Mononuclear cell (primary cell): ENCODE measurements around the gene ZNF613. TPM values are rescaled to one million over a fixed set of nuclear protein-coding genes. Genes with fewer than 3 reads are reported as not detected.
"Not testable (repeated sequence)": the region's sequence is repeated elsewhere in the genome, so short reads cannot be mapped to it uniquely, and the experiment has no call there.

Experiments used
- H3K27me3 ChIP-seq: 2 replicates; pipeline ENCODE4 v1.6.0; 2011; ENCODE audit warnings: low read length, control low read depth; ENCODE audit not compliant: insufficient read depth
- H3K4me1 ChIP-seq: 2 replicates; pipeline ENCODE4 v1.5.1; 2011; ENCODE audit warnings: mild to moderate bottlenecking, low read length, control low read depth; ENCODE audit not compliant: insufficient read depth
- H3K4me3 ChIP-seq: 2 replicates; pipeline ENCODE4 v1.5.1; 2011; ENCODE audit warnings: mild to moderate bottlenecking, low read length, moderate library complexity
- H3K9me3 ChIP-seq: 2 replicates; pipeline ENCODE4 v1.5.1; 2011; ENCODE audit warnings: low read depth, mild to moderate bottlenecking, control low read depth, low read length
- total RNA-seq: library from RNA; depleted of rRNA; stranded (reverse); fragments of >200 nt; gene quantifications from one replicate; pipeline ENCODE4 v1.2.3, GENCODE V29; 2012

The ZNF613 gene
- total RNA-seq, 1 donor: 0.84 TPM

- no peaks in the 10 kb centered on the region for H3K27me3 ChIP-seq
- H3K9me3 ChIP-seq: peaks cover 81% of the 10 kb centered on the region
- no peak overlapping the region for H3K4me3 ChIP-seq
- H3K4me1 ChIP-seq: no peaks in the 10 kb centered on the region
Measured at GRCh38 chr19:51916167-51916566, 11.1 kb upstream of the ZNF613 start.

- H3K4me1 ChIP-seq: no peaks in the 10 kb centered on the region
- H3K4me3 ChIP-seq: no peak overlapping the region
- H3K9me3 ChIP-seq: peaks cover 85% of the 10 kb centered on the region
- H3K27me3 ChIP-seq: no peaks in the 10 kb centered on the region
Measured at GRCh38 chr19:51919606-51920005, 7.7 kb upstream of the ZNF613 start.

- Histone ChIP-seq H3K4me3 (no peak overlapping the region), H3K9me3 (peaks cover 74% of the 10 kb centered on the region), H3K4me1 (peaks cover 5% of the 10 kb centered on the region), H3K27me3 (no peaks in the 10 kb centered on the region)
Measured at GRCh38 chr19:51921949-51922348, 5.3 kb upstream of the ZNF613 start.

GRCh38 chr19:51926426-51926783 is 867 bp upstream of the ZNF613 start:
- H3K9me3 ChIP-seq: peaks cover 54% of the 10 kb centered on the region
- peak overlapping the region; percentile 80 for H3K4me3 ChIP-seq
- H3K27me3 ChIP-seq: no peaks in the 10 kb centered on the region
- H3K4me1 ChIP-seq: peaks cover 15% of the 10 kb centered on the region

DNA sequence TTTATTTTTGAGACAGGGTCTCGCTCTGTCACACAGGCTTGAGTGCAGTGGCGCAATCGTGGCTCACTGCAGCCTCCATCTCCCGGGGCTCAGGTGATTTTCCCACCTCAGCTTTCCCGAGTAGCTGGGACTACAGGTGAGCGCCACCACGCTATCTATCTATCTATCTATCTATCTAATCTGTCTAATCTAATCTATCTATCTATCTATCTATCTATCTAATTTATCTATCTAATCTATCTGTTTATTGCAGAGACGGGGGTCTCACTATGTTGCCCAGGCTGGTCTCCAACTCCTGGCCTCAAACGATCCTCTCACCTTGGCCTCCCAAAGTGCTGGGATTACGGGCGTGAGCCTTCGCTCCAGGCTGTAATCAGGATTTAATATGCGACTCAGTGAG is 587 bp downstream of the ZNF613 start:
- Histone ChIP-seq H3K27me3 (no peaks in the 10 kb centered on the region), H3K4me1 (peaks cover 15% of the 10 kb centered on the region), H3K9me3 (peaks cover 43% of the 10 kb centered on the region), H3K4me3 (peak overlapping the region; percentile 80)

GRCh38 chr19:51931921-51932320 is 4.6 kb downstream of the ZNF613 start:
- no peak overlapping the region for H3K4me3 ChIP-seq
- no peaks in the 10 kb centered on the region for H3K27me3 ChIP-seq
- H3K9me3 ChIP-seq: peaks cover 59% of the 10 kb centered on the region
- peaks cover 10% of the 10 kb centered on the region for H3K4me1 ChIP-seq

GRCh38 chr19:51938936-51939335 is 11.7 kb downstream of the ZNF613 start:
- Histone ChIP-seq H3K4me1 (no peaks in the 10 kb centered on the region), H3K4me3 (no peak overlapping the region), H3K9me3 (peaks cover 87% of the 10 kb centered on the region), H3K27me3 (no peaks in the 10 kb centered on the region)

GRCh38 chr19:51944798-51945552 is 17.7 kb downstream of the ZNF613 start:
- Histone ChIP-seq H3K27me3 (no peaks in the 10 kb centered on the region), H3K9me3 (peaks cover 95% of the 10 kb centered on the region), H3K4me1 (no peaks in the 10 kb centered on the region), H3K4me3 (no peak overlapping the region)

DNA sequence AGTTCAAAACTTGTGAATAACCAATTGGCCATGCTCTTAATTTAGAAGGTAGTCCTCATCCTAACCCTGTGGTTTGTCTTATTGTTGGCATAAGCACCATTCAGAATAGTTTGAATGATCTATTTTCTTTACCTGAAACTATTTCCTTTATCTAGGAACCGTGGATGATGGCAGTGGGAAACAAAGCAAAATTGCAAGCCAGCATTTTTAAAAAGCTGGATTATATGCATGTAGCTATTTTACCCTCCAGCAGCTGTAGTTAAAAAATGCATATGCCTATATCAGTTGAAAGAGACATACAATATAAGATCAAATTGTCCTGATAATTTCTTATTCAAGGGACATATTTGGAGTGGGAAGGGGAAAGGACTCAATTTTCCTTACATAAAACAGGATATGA is 19.3 kb downstream of the ZNF613 start:
- peaks cover 94% of the 10 kb centered on the region for H3K9me3 ChIP-seq
- H3K27me3 ChIP-seq: no peaks in the 10 kb centered on the region
- H3K4me1 ChIP-seq: no peaks in the 10 kb centered on the region
- H3K4me3 ChIP-seq: no peak overlapping the region

GRCh38 chr19:51948975-51949374 is 21.7 kb downstream of the ZNF613 start:
- Histone ChIP-seq H3K27me3 (no peaks in the 10 kb centered on the region), H3K4me3 (no peak overlapping the region), H3K4me1 (no peaks in the 10 kb centered on the region), H3K9me3 (peaks cover 77% of the 10 kb centered on the region)

DNA sequence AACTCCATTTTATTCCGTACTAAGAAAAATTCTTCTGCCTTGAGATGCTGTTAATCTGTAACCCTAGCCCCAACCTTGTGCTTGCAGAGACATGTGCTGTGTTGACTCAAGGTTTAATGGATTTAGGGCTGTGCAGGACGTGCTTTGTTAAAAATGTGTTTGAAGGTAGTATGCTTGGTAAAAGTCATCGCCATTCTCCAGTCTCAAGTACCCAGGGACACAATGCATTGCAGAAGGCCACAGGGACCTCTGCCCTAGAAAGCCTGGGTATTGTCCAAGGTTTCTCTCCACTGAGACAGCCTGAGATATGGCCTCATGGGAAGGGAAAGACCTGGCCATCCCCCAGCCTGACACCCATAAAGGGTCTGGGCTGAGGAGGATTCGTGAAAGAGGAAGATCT is 30.6 kb downstream of the ZNF613 start:
- not testable (repeated sequence) for H3K4me1 ChIP-seq, H3K27me3 ChIP-seq, H3K4me3 ChIP-seq
- H3K9me3 ChIP-seq: peaks cover 52% of the 10 kb centered on the region

DNA sequence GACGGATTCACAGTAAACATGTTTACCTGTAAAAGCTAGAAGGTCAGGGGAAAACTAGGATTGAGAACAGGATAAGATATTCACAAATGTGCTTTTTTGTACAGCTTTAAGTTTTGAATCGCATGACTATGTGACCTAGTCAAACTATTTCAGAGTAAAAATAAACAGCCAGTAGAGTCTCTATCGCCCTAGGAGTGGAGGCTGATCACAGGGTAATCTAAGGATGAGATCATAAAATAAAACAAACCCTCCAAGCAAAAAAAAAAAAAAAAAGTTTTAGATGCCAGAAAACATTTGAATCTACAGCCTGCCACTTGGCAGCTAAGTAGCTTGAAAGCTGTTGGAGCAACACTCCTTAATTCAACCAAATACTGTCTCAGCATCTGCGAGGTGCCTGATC is 32.5 kb downstream of the ZNF613 start:
- H3K27me3 ChIP-seq: no peaks in the 10 kb centered on the region
- H3K9me3 ChIP-seq: peaks cover 58% of the 10 kb centered on the region
- H3K4me3 ChIP-seq: no peak overlapping the region
- H3K4me1 ChIP-seq: no peaks in the 10 kb centered on the region

GRCh38 chr19:51960621-51961233 is 33.5 kb downstream of the ZNF613 start:
- not testable (repeated sequence) for H3K27me3 ChIP-seq
- H3K9me3 ChIP-seq: peaks cover 62% of the 10 kb centered on the region

GRCh38 chr19:51965583-51965982 is 38.3 kb downstream of the ZNF613 start:
- Histone ChIP-seq H3K9me3 (peaks cover 95% of the 10 kb centered on the region), H3K4me1 (no peaks in the 10 kb centered on the region), H3K27me3 (no peaks in the 10 kb centered on the region), H3K4me3 (no peak overlapping the region)

More at GRCh38 chr19:51960621-51961233, 33.5 kb downstream of the ZNF613 start:
- H3K4me3 ChIP-seq, H3K4me1 ChIP-seq: not testable (repeated sequence)

DNA sequence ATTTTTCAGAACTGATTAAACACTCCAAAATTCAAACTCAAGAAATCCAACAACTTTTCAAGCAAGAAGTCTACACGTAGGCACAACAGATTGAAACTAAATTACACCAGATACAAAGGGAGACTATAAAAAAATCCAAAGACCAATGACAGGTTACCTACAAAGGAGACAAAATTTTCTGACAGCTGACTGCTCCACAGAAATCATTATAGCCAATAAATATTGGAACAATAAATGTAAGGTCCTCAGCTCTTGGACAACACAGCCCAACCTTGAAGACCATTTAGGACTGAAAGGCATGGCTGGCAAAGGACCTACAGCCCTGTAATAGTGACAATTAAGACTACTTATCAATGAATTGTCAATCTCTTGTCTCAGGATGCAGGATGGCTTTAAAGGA is 43.4 kb downstream of the ZNF613 start:
- Histone ChIP-seq H3K4me1 (no peaks in the 10 kb centered on the region), H3K27me3 (no peaks in the 10 kb centered on the region), H3K9me3 (peaks cover 95% of the 10 kb centered on the region), H3K4me3 (no peak overlapping the region)

- Histone ChIP-seq H3K9me3 (peaks cover 95% of the 10 kb centered on the region), H3K4me1 (no peaks in the 10 kb centered on the region), H3K27me3 (no peaks in the 10 kb centered on the region), H3K4me3 (no peak overlapping the region)
Measured at GRCh38 chr19:51971624-51972023, 44.4 kb downstream of the ZNF613 start.
